Testis (tissue), 2 donors: ENCODE results near the gene CYP27C1.

Experiments used
- CTCF ChIP-seq, 3 experiments: fragments of 450-650 bp in 2 of 3; fragments of 200-600 bp in 1 of 3; sonication (generic) in 1 of 3; IDR thresholded peaks; one replicate each; pipeline ENCODE4 v1.5.1; 2016 to 2019; ENCODE audit warnings: antibody characterized with exemption in 3 of 3, mild to moderate bottlenecking in 2 of 3, moderate library complexity in 1 of 3
- POLR2A ChIP-seq: fragments of 450-650 bp; IDR thresholded peaks from one replicate; pipeline ENCODE4 v1.6.1; 2017; ENCODE audit warnings: antibody characterized with exemption, mild to moderate bottlenecking, moderate library complexity

- no peak for TF ChIP-seq POLR2A
- no peak for TF ChIP-seq CTCF (IDR thresholded peaks at IDR 0.05)
Measured at GRCh38 chr2:127177617-127178263, 42.4 kb downstream of the CYP27C1 start.
